ENCODE results near the gene PSMG1. TPM values are rescaled to one million over a fixed set of nuclear protein-coding genes. Genes with fewer than 3 reads are reported as not detected.

The PSMG1 gene
- total RNA-seq, 4 donors from 2014 or later = 12.9 to 53.5 (median 30.3) TPM

- in situ Hi-C loops (cut with MboI; ENCODE audit: low sequenced_read_pairs in 4 of 4) = loop anchor here in 2 of 4 donors (25.0 kb wide), 1 partner anchor 189 kb away; a partner anchor contains a TSS
- Histone ChIP-seq H3K27me3 (no peaks in the 10 kb centered on the region), H3K4me1 (no peaks in the 10 kb centered on the region), H3K4me3 (no peak overlapping the region), H3K9me3 (no peaks in the 10 kb centered on the region), H3K36me3 (peaks cover 0 to 77% of the 10 kb centered on the region in 2 donors), H3K27ac (no peak overlapping the region)
- DNase-seq (no peak), ATAC-seq (no peak)
- TF ChIP-seq CTCF (IDR thresholded peaks at IDR 0.05 in 4 of 5, conservative IDR thresholded peaks at IDR 0.05 in 1 of 5) (no peak), POLR2A (IDR thresholded peaks at IDR 0.05) (no peak)
- intact Hi-C loops (cut with DNase I; ENCODE audit: low total_unique reads) = no loop called here
Measured at GRCh38 chr21:39198800-39199199, 15.5 kb upstream of the PSMG1 start.

GRCh38 chr21:39197448-39198233 is 14.4 kb upstream of the PSMG1 start:
- Histone ChIP-seq H3K27me3 (no peaks in the 10 kb centered on the region), H3K27ac (no peak overlapping the region), H3K36me3 (peaks cover 0 to 83% of the 10 kb centered on the region in 2 donors), H3K4me1 (no peaks in the 10 kb centered on the region), H3K9me3 (no peaks in the 10 kb centered on the region), H3K4me3 (no peak overlapping the region)
- TF ChIP-seq POLR2A (IDR thresholded peaks at IDR 0.05) (no peak), CTCF (IDR thresholded peaks at IDR 0.05 in 4 of 5, conservative IDR thresholded peaks at IDR 0.05 in 1 of 5) (no peak)
- intact Hi-C loops (cut with DNase I; ENCODE audit: low total_unique reads) = no loop called here
- ATAC-seq (no peak), DNase-seq (no peak)
- in situ Hi-C loops (cut with MboI; ENCODE audit: low sequenced_read_pairs in 4 of 4) = loop anchor here in 2 of 4 donors (25.0 kb wide), 1 partner anchor 190 kb away; a partner anchor contains a TSS

- no peak for ATAC-seq
- in situ Hi-C loops (cut with MboI; ENCODE audit: low sequenced_read_pairs in 4 of 4) (loop anchor here in 2 of 4 donors (25.0 kb wide), 1 partner anchor 190 kb away; a partner anchor contains a TSS), intact Hi-C loops (cut with DNase I; ENCODE audit: low total_unique reads) (no loop called here)
- Histone ChIP-seq H3K36me3 (peaks cover 0 to 75% of the 10 kb centered on the region in 2 donors), H3K9me3 (no peaks in the 10 kb centered on the region), H3K27me3 (no peaks in the 10 kb centered on the region), H3K4me1 (no peaks in the 10 kb centered on the region), H3K4me3 (no peak overlapping the region), H3K27ac (no peak overlapping the region)
- TF ChIP-seq CTCF (IDR thresholded peaks at IDR 0.05 in 4 of 5, conservative IDR thresholded peaks at IDR 0.05 in 1 of 5) = no peak
- no peak for TF ChIP-seq POLR2A (IDR thresholded peaks at IDR 0.05)
- no peak for DNase-seq
Measured at GRCh38 chr21:39196838-39197237, 13.6 kb upstream of the PSMG1 start.

- in situ Hi-C loops (cut with MboI; ENCODE audit: low sequenced_read_pairs in 4 of 4) = loop anchor here in 2 of 4 donors (25.0 kb wide), 1 partner anchor 191 kb away; a partner anchor contains a TSS
- no peaks in the 10 kb centered on the region for H3K4me1 ChIP-seq
- ATAC-seq (no peak), DNase-seq (no peak)
- H3K36me3 ChIP-seq = peaks cover 0 to 70% of the 10 kb centered on the region in 2 donors
- no peaks in the 10 kb centered on the region for H3K27me3 ChIP-seq
- H3K9me3 ChIP-seq = no peaks in the 10 kb centered on the region
- TF ChIP-seq POLR2A (IDR thresholded peaks at IDR 0.05) (no peak), CTCF (IDR thresholded peaks at IDR 0.05 in 4 of 5, conservative IDR thresholded peaks at IDR 0.05 in 1 of 5) (no peak)
- intact Hi-C loops (cut with DNase I; ENCODE audit: low total_unique reads) = no loop called here
- H3K4me3 ChIP-seq = no peak overlapping the region
- H3K27ac ChIP-seq = no peak overlapping the region
Measured at GRCh38 chr21:39196310-39196709, 13.1 kb upstream of the PSMG1 start.
